GM19193 (cell line): ENCODE results near the gene NOMO2.
"Not testable (repeated sequence)": the region's sequence is repeated elsewhere in the genome, so short reads cannot be mapped to it uniquely, and the experiment has no call there.

Experiments used
- POLR2A ChIP-seq: IDR thresholded peaks from 4 replicates; pipeline ENCODE4 v1.6.1; 2011; ENCODE audit not compliant: insufficient read depth, insufficient read length; ENCODE audit errors: extremely low read depth

Gene NOMO2, protein sequence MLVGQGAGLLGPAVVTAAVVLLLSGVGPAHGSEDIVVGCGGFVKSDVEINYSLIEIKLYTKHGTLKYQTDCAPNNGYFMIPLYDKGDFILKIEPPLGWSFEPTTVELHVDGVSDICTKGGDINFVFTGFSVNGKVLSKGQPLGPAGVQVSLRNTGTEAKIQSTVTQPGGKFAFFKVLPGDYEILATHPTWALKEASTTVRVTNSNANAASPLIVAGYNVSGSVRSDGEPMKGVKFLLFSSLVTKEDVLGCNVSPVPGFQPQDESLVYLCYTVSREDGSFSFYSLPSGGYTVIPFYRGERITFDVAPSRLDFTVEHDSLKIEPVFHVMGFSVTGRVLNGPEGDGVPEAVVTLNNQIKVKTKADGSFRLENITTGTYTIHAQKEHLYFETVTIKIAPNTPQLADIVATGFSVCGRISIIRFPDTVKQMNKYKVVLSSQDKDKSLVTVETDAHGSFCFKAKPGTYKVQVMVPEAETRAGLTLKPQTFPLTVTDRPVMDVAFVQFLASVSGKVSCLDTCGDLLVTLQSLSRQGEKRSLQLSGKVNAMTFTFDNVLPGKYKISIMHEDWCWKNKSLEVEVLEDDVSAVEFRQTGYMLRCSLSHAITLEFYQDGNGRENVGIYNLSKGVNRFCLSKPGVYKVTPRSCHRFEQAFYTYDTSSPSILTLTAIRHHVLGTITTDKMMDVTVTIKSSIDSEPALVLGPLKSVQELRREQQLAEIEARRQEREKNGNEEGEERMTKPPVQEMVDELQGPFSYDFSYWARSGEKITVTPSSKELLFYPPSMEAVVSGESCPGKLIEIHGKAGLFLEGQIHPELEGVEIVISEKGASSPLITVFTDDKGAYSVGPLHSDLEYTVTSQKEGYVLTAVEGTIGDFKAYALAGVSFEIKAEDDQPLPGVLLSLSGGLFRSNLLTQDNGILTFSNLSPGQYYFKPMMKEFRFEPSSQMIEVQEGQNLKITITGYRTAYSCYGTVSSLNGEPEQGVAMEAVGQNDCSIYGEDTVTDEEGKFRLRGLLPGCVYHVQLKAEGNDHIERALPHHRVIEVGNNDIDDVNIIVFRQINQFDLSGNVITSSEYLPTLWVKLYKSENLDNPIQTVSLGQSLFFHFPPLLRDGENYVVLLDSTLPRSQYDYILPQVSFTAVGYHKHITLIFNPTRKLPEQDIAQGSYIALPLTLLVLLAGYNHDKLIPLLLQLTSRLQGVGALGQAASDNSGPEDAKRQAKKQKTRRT

GRCh38 chr16:18561727-18562314, at the start of gene NOMO2:
TSS of gene NOMO2 (minus strand) at chr16:18562097. CDS start at chr16:18562040, 57 bp downstream.
- not testable (repeated sequence) for TF ChIP-seq POLR2A

DNA sequence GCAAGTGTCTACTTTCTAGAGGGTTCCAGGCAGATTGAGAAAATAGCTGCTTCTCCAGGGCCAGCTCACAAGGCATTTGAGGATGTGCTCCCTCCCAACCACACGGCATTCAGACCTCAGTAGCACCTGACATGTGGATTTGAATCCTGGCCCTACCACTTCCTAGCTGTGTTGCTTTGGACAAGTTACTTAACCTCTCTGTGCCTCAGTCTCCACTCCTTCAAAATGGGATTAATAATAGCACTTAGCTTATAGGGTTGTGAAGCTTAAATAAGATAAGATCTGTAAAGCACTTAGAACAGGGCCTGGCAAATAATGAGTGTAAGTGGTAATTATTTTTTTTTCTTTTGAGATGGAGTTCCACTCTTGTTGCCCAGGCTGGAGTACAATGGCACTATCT, 21.0 kb upstream of the NOMO2 start:
- no peak for TF ChIP-seq POLR2A
